Body of pancreas (tissue), 4 donors: ENCODE results near the gene NACC2.

Experiments used
- CTCF ChIP-seq, 7 experiments: fragments of 450-650 bp in 4 of 7; fragments of 200-600 bp in 3 of 7; sonication (generic) in 3 of 7; IDR thresholded peaks; one replicate each; pipeline ENCODE4 v1.5.1; 2016 to 2019; ENCODE audit warnings: antibody characterized with exemption in 7 of 7
- POLR2A ChIP-seq, 3 donors: fragments of 450-650 bp; IDR thresholded peaks; one replicate each; pipeline ENCODE4 v1.6.1; 2016; ENCODE audit warnings: antibody characterized with exemption in 3 of 3, mild to moderate bottlenecking in 2 of 3

- TF ChIP-seq CTCF (IDR thresholded peaks at IDR 0.05) (no peak), POLR2A (IDR thresholded peaks at IDR 0.05) (no peak)
These were observed 6.0 kb downstream of the NACC2 start for GRCh38 chr9:136088939-136089696.
